Panc1 (cell line): Measurements from ENCODE around the gene MEGF10. TPM values are rescaled to one million over a fixed set of nuclear protein-coding genes. Genes with fewer than 3 reads are reported as not detected.

Experiments
- ATAC-seq: fragments of 200-7000 bp; cut with Tn5 transposase; 2 replicates; pipeline ENCODE4 v1.9.1; 2020; ENCODE audit warnings: mild to moderate bottlenecking, moderate library complexity
- BruUV-seq: library from RNA; stranded (reverse); fragments of 400-500 nt; replicated peaks from 2 replicates; lab custom pipeline; 2021; lab: Mats Ljungman, UMichigan
- CTCF ChIA-PET: fragments of 300-600 bp; sonication (Branson Sonifier 250); formaldehyde crosslinking; loops from one replicate; lab custom pipeline; 2022; ENCODE audit warnings: antibody characterized with exemption; lab: Charles Lee
- POLR2A ChIA-PET: fragments of 300-600 bp; sonication (Branson Sonifier 250); formaldehyde crosslinking; loops from one replicate; lab custom pipeline; 2022; ENCODE audit warnings: antibody characterized with exemption; lab: Charles Lee
- DNase-seq: peaks from one replicate; pipeline ENCODE4 v3.0.0-alpha.2; 2010; ENCODE audit warnings: low read depth, low spot score
- H3K27ac ChIP-seq: 2 replicates; pipeline ENCODE4 v1.5.1; 2011; ENCODE audit warnings: mild to moderate bottlenecking, low read length, inconsistent platforms
- H3K27me3 ChIP-seq: fragments of 200-500 bp; sonication (Bioruptor generic); 2 replicates; pipeline ENCODE4 v1.6.0; 2014; ENCODE audit warnings: low read length, inconsistent platforms; ENCODE audit not compliant: control insufficient read depth, insufficient read depth
- H3K36me3 ChIP-seq: fragments of 200-500 bp; sonication (Bioruptor generic); 2 replicates; pipeline ENCODE4 v1.5.1; 2014; ENCODE audit warnings: inconsistent platforms, mild to moderate bottlenecking, low read length, moderate library complexity; ENCODE audit not compliant: control insufficient read depth, insufficient read depth
- H3K4me1 ChIP-seq: 2 replicates; pipeline ENCODE4 v1.5.1; 2011; ENCODE audit warnings: inconsistent platforms, mild to moderate bottlenecking, low read length, moderate library complexity; ENCODE audit not compliant: control insufficient read depth, insufficient read depth
- H3K4me3 ChIP-seq, 2 experiments: 2 replicates each; pipeline ENCODE4 v1.5.1; 2011 to 2012; ENCODE audit warnings: low read depth in 2 of 2, low read length in 2 of 2, mild to moderate bottlenecking in 2 of 2, inconsistent platforms in 1 of 2, moderate library complexity in 1 of 2
- H3K9me3 ChIP-seq: fragments of 200-500 bp; sonication (Bioruptor generic); 2 replicates; pipeline ENCODE4 v1.5.1; 2014; ENCODE audit warnings: low read depth, mild to moderate bottlenecking, inconsistent platforms, low read length, moderate library complexity; ENCODE audit not compliant: control insufficient read depth, insufficient read depth
- POLR2AphosphoS5 ChIP-seq: IDR thresholded peaks from 2 replicates; pipeline ENCODE4 v1.6.1; 2012; ENCODE audit warnings: mild to moderate bottlenecking, low read depth, low read length, moderate library complexity
- SIN3A ChIP-seq: IDR thresholded peaks from 2 replicates; pipeline ENCODE4 v1.6.1; 2012; ENCODE audit warnings: low read depth, mild to moderate bottlenecking, low read length, moderate library complexity, borderline replicate concordance; ENCODE audit not compliant: insufficient read depth
- TCF7L2 ChIP-seq: IDR thresholded peaks from 2 replicates; pipeline ENCODE4 v1.6.1; 2011; ENCODE audit warnings: mild to moderate bottlenecking, low read depth, low read length, inconsistent platforms
- in situ Hi-C: cut with HindIII; loops from 2 replicates; pipeline ENCODE4 v1.10.0; 2016; ENCODE audit warnings: low sequenced_read_pairs, low pct_unique_long_range_greater_than_20kb
- intact Hi-C: fragments of 100-400 bp; cut with micrococcal nuclease; formaldehyde crosslinking; loops from one replicate; pipeline ENCODE4 v1.10.0; 2022; ENCODE audit not compliant: unreplicated experiment
- total RNA-seq: library from RNA; stranded (reverse); gene quantifications from one replicate; pipeline ENCODE4 v1.2.1, GENCODE V29; 2021; ENCODE audit not compliant: unreplicated experiment
- TF ChIP-seq, protein P1 (sequence below): fragments of 450-650 bp; IDR thresholded peaks from 2 replicates; pipeline ENCODE4 v1.5.1; 2017; ENCODE audit warnings: mild to moderate bottlenecking
- TF ChIP-seq, protein P2 (sequence below), 2 experiments: IDR thresholded peaks; 2 replicates each; pipeline ENCODE4 v1.6.1; 2011 to 2012; ENCODE audit warnings: low read depth in 2 of 2, control low read depth in 1 of 2, low read length in 1 of 2, mild to moderate bottlenecking in 1 of 2, moderate library complexity in 1 of 2; ENCODE audit not compliant: insufficient read depth in 1 of 2

The MEGF10 gene
- total RNA-seq, 1 experiment from 2014 or later, result not detected

GRCh38 chr5:127434588-127434987 lies 144.0 kb downstream of the MEGF10 start:
- H3K27me3 ChIP-seq, result no peaks in the 10 kb centered on the region; the same call in 1 of the 2 replicates
- H3K9me3 ChIP-seq, result no peaks in the 10 kb centered on the region
- TF ChIP-seq, protein P1, sequence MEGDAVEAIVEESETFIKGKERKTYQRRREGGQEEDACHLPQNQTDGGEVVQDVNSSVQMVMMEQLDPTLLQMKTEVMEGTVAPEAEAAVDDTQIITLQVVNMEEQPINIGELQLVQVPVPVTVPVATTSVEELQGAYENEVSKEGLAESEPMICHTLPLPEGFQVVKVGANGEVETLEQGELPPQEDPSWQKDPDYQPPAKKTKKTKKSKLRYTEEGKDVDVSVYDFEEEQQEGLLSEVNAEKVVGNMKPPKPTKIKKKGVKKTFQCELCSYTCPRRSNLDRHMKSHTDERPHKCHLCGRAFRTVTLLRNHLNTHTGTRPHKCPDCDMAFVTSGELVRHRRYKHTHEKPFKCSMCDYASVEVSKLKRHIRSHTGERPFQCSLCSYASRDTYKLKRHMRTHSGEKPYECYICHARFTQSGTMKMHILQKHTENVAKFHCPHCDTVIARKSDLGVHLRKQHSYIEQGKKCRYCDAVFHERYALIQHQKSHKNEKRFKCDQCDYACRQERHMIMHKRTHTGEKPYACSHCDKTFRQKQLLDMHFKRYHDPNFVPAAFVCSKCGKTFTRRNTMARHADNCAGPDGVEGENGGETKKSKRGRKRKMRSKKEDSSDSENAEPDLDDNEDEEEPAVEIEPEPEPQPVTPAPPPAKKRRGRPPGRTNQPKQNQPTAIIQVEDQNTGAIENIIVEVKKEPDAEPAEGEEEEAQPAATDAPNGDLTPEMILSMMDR, result no peak
- no peak for TF ChIP-seq TCF7L2
- no peak for TF ChIP-seq SIN3A
- TF ChIP-seq POLR2AphosphoS5, result no peak
- BruUV-seq, result no TSS peak
- POLR2A ChIA-PET, result no interaction called here
- H3K4me3 ChIP-seq, result no peak overlapping the region
- intact Hi-C loops (no loop called here), in situ Hi-C loops (no loop called here)
- no peak for DNase-seq
- CTCF ChIA-PET, result no interaction called here
- H3K36me3 ChIP-seq, result no peaks in the 10 kb centered on the region
- no peak overlapping the region for H3K27ac ChIP-seq
- H3K4me1 ChIP-seq, result no peaks in the 10 kb centered on the region
- ATAC-seq, result no peak

GRCh38 chr5:127435821-127436220 lies 145.2 kb downstream of the MEGF10 start:
- no TSS peak for BruUV-seq
- intact Hi-C loops, result no loop called here
- no peak overlapping the region for H3K4me3 ChIP-seq
- in situ Hi-C loops, result no loop called here
- no peak for DNase-seq
- H3K27ac ChIP-seq, result no peak overlapping the region
- POLR2A ChIA-PET, result no interaction called here
- TF ChIP-seq, protein P1, result no peak
- no peak for TF ChIP-seq SIN3A
- no peak for ATAC-seq
- no peaks in the 10 kb centered on the region; the same call in 1 of the 2 replicates for H3K27me3 ChIP-seq
- H3K4me1 ChIP-seq, result no peaks in the 10 kb centered on the region
- CTCF ChIA-PET, result no interaction called here
- no peaks in the 10 kb centered on the region for H3K9me3 ChIP-seq
- H3K36me3 ChIP-seq, result no peaks in the 10 kb centered on the region

DNA sequence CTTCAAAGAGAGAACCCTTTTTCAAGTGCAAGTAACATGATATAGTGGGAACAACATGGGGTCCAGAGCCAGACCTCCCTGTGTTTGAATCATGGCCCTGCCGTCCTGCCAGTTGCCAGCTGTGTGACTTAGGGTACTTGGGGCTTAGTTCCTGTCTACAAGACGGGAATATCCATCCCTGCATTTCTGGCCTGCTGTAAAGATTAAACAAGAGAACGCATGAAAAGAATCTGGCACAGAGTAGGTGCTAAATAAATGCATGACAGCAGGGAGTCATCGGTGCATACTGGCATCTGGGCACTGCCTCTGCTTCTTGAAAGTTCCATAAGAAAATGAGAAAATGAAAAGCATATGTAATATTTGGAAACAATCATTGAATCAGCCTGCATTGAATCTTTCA lies 149.0 kb downstream of the MEGF10 start:
- no peak overlapping the region for H3K27ac ChIP-seq
- no TSS peak for BruUV-seq
- CTCF ChIA-PET, result no interaction called here
- POLR2A ChIA-PET, result no interaction called here
- no peaks in the 10 kb centered on the region for H3K4me1 ChIP-seq
- H3K36me3 ChIP-seq, result no peaks in the 10 kb centered on the region
- no peak overlapping the region for H3K4me3 ChIP-seq
- no peak for TF ChIP-seq POLR2AphosphoS5
- no peak for TF ChIP-seq SIN3A
- TF ChIP-seq, protein P1, result no peak
- TF ChIP-seq TCF7L2, result no peak
- TF ChIP-seq, protein P2, sequence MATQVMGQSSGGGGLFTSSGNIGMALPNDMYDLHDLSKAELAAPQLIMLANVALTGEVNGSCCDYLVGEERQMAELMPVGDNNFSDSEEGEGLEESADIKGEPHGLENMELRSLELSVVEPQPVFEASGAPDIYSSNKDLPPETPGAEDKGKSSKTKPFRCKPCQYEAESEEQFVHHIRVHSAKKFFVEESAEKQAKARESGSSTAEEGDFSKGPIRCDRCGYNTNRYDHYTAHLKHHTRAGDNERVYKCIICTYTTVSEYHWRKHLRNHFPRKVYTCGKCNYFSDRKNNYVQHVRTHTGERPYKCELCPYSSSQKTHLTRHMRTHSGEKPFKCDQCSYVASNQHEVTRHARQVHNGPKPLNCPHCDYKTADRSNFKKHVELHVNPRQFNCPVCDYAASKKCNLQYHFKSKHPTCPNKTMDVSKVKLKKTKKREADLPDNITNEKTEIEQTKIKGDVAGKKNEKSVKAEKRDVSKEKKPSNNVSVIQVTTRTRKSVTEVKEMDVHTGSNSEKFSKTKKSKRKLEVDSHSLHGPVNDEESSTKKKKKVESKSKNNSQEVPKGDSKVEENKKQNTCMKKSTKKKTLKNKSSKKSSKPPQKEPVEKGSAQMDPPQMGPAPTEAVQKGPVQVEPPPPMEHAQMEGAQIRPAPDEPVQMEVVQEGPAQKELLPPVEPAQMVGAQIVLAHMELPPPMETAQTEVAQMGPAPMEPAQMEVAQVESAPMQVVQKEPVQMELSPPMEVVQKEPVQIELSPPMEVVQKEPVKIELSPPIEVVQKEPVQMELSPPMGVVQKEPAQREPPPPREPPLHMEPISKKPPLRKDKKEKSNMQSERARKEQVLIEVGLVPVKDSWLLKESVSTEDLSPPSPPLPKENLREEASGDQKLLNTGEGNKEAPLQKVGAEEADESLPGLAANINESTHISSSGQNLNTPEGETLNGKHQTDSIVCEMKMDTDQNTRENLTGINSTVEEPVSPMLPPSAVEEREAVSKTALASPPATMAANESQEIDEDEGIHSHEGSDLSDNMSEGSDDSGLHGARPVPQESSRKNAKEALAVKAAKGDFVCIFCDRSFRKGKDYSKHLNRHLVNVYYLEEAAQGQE (IDR thresholded peaks at IDR 0.05; ENCODE audit: insufficient read depth in 1 of 2, low read depth in 2 of 2, low read length in 1 of 2), result no peak
- in situ Hi-C loops, result no loop called here
- H3K27me3 ChIP-seq, result no peaks in the 10 kb centered on the region; the same call in 1 of the 2 replicates
- ATAC-seq (no peak), DNase-seq (no peak)
- intact Hi-C loops, result no loop called here
- no peaks in the 10 kb centered on the region for H3K9me3 ChIP-seq
